Calu3 (cell line): ENCODE data around the gene TTC27. TPM values are rescaled to one million over a fixed set of nuclear protein-coding genes. Genes with fewer than 3 reads are reported as not detected.

ENCODE experiments used
- BruUV-seq: library from RNA; stranded (reverse); fragments of 400-500 nt; replicated peaks from 2 replicates; lab custom pipeline; 2021; lab: Mats Ljungman, UMichigan
- CTCF ChIA-PET: fragments of 300-600 bp; sonication (Branson Sonifier 250); formaldehyde crosslinking; loops from one replicate; lab custom pipeline; 2022; ENCODE audit warnings: antibody characterized with exemption; lab: Charles Lee
- DNase-seq: peaks from one replicate; pipeline ENCODE4 v3.0.0; 2022
- H3K27ac Mint-ChIP-seq: one replicate; pipeline ENCODE4 v1.8.0; 2022; ENCODE audit warnings: mixed read lengths; ENCODE audit not compliant: unreplicated experiment
- H3K27me3 Mint-ChIP-seq: one replicate; pipeline ENCODE4 v1.8.0; 2022; ENCODE audit warnings: mixed read lengths; ENCODE audit not compliant: unreplicated experiment
- H3K36me3 Mint-ChIP-seq: one replicate; pipeline ENCODE4 v1.8.0; 2022; ENCODE audit warnings: mild to moderate bottlenecking, moderate library complexity, mixed read lengths; ENCODE audit not compliant: insufficient read depth, unreplicated experiment
- H3K4me1 Mint-ChIP-seq: one replicate; pipeline ENCODE4 v1.8.0; 2022; ENCODE audit warnings: mild to moderate bottlenecking, low read depth, mixed read lengths; ENCODE audit not compliant: unreplicated experiment
- H3K4me3 Mint-ChIP-seq: one replicate; pipeline ENCODE4 v1.8.0; 2022; ENCODE audit warnings: mild to moderate bottlenecking, low read depth, moderate library complexity, mixed read lengths; ENCODE audit not compliant: unreplicated experiment
- H3K9me3 Mint-ChIP-seq: one replicate; pipeline ENCODE4 v1.8.0; 2022; ENCODE audit warnings: low read depth, mixed read lengths; ENCODE audit not compliant: unreplicated experiment
- intact Hi-C: fragments of 100-400 bp; cut with micrococcal nuclease; formaldehyde crosslinking; loops from one replicate; pipeline ENCODE4 v1.10.0; 2022; ENCODE audit not compliant: unreplicated experiment
- total RNA-seq: library from RNA; stranded (reverse); gene quantifications from 2 replicates; pipeline ENCODE4 v1.2.3, GENCODE V29; 2022
- TF ChIP-seq, protein P1 (sequence below): fragments of 200-600 bp; IDR thresholded peaks from one replicate; pipeline ENCODE4 v1.8.0; 2022; ENCODE audit warnings: antibody characterized with exemption; ENCODE audit not compliant: unreplicated experiment

TTC27 gene
- total RNA-seq, 1 experiment from 2014 or later = 20.1 TPM

DNA sequence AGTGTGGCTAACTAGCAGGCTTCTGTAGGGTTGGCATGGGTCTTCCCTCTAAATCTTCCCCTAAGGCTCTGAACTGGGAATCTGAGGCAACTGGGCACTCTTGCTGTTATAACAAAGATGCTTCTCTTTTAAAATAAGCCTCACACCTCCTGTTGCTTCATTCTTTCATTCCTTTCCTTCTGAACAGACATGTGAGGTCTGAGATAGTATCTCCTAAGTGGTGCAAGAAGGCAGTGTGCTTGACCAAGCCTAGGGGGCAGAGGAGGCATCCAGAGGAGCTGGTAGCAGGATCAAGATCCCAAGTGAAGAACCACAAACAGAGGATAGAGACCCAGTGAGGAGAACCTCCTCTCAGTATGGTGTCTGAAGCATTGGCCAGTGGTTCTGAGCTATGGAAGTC lies 90.9 kb downstream of the TTC27 start:
- Mint-ChIP-seq H3K9me3 (no peaks in the 10 kb centered on the region), H3K27me3 (no peaks in the 10 kb centered on the region), H3K4me3 (no peak overlapping the region), H3K36me3 (no peaks in the 10 kb centered on the region), H3K4me1 (no peaks in the 10 kb centered on the region), H3K27ac (no peak overlapping the region)
- intact Hi-C loops = no loop called here
- CTCF ChIA-PET = no interaction called here
- BruUV-seq = no TSS peak
- TF ChIP-seq, protein P1, sequence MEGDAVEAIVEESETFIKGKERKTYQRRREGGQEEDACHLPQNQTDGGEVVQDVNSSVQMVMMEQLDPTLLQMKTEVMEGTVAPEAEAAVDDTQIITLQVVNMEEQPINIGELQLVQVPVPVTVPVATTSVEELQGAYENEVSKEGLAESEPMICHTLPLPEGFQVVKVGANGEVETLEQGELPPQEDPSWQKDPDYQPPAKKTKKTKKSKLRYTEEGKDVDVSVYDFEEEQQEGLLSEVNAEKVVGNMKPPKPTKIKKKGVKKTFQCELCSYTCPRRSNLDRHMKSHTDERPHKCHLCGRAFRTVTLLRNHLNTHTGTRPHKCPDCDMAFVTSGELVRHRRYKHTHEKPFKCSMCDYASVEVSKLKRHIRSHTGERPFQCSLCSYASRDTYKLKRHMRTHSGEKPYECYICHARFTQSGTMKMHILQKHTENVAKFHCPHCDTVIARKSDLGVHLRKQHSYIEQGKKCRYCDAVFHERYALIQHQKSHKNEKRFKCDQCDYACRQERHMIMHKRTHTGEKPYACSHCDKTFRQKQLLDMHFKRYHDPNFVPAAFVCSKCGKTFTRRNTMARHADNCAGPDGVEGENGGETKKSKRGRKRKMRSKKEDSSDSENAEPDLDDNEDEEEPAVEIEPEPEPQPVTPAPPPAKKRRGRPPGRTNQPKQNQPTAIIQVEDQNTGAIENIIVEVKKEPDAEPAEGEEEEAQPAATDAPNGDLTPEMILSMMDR = no peak
- no peak for DNase-seq

DNA sequence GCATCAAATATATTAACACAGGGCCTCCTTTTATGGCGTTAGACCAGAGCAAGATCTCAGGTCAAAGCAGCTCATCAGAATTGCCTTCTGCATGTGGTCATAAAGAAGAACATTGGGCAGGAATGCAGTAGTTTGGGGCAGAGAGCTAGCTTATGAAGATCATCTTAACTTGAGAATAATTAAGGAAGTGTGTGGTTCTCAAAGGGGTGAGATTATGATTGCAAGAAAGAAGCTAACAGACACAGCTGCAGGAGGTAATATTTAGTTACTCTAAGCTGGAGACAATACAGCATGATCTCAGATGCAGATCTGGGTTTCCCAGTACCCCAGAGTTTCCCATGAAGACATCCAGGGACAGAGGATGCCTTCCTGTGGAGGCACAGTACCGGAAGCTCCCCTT lies 91.6 kb downstream of the TTC27 start:
- intact Hi-C loops = no loop called here
- Mint-ChIP-seq H3K4me3 (no peak overlapping the region), H3K27ac (no peak overlapping the region), H3K36me3 (no peaks in the 10 kb centered on the region), H3K4me1 (no peaks in the 10 kb centered on the region), H3K27me3 (no peaks in the 10 kb centered on the region), H3K9me3 (no peaks in the 10 kb centered on the region)
- CTCF ChIA-PET = no interaction called here
- no peak for DNase-seq
- TF ChIP-seq, protein P1 = no peak
- no TSS peak for BruUV-seq

DNA sequence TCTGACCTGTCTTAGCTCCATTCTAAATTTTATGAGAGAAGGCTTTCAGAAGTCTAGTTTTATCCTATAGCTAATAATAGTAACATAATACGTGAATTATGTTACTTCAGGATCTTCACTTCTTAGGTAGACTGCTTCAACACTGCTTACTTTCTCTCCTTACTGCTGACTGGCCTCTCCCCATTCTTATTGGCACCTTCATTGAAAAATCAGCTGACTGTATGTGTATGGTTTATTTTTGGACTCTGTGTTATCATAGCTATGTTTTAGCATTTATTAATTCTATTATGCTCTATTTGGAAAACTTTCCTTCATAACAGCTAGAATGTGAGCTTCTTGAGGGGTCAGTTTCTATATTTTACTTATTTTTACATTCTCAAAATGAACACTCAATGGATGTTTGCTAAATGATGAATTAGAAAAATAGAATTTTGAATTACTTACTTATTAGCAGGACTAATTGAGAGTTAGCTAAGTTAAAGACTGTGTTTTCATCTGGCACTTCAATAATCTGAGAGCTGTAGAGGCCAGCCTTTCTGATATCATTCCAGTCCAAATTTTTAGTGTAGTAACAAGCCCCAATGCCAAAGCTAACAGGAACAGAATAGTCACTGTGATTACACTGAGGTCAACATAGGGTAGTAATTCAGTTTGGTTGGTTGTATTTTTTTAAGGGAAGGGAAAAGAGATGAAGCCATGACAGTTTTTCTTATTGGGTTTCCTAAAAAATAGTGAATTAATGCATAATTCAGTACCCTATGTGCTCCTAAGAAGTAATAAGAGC lies 92.3 kb downstream of the TTC27 start:
- Mint-ChIP-seq H3K36me3 (no peaks in the 10 kb centered on the region), H3K27ac (no peak overlapping the region), H3K4me1 (no peaks in the 10 kb centered on the region), H3K27me3 (no peaks in the 10 kb centered on the region), H3K9me3 (no peaks in the 10 kb centered on the region), H3K4me3 (no peak overlapping the region)
- TF ChIP-seq, protein P1 = no peak
- intact Hi-C loops = no loop called here
- CTCF ChIA-PET = no interaction called here
- DNase-seq = no peak
- BruUV-seq = no TSS peak

DNA sequence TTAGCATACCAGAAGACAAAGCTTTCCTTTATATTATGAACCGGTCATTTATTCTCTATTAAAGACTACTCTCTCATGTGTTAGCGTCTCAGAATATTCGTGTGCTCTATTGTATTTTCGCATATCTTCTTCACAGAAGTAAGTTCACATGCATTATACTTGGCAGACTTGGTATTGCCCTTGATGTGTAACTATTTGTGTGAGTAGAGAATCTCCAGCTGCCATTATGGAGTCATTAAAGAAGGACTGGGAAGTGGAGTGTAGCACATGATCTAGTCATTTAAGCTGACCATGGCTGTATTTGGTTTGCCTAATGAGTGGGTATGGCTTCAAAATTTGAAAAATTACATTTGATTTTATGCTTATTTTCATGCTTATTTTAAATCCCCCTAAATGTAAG lies 92.9 kb downstream of the TTC27 start:
- no TSS peak for BruUV-seq
- Mint-ChIP-seq H3K27me3 (no peaks in the 10 kb centered on the region), H3K27ac (no peak overlapping the region), H3K4me3 (no peak overlapping the region), H3K36me3 (no peaks in the 10 kb centered on the region), H3K4me1 (no peaks in the 10 kb centered on the region), H3K9me3 (no peaks in the 10 kb centered on the region)
- DNase-seq = no peak
- TF ChIP-seq, protein P1 = no peak
- intact Hi-C loops = no loop called here
- CTCF ChIA-PET = no interaction called here
